Endothelial cell of umbilical vein (primary cell): ENCODE results near the gene MIER2. TPM values are rescaled to one million over a fixed set of nuclear protein-coding genes. Genes with fewer than 3 reads are reported as not detected.

Experiments used
- BruUV-seq: library from RNA; stranded (reverse); fragments of 400-500 nt; replicated peaks from 2 replicates; lab custom pipeline; 2021; lab: Mats Ljungman, UMichigan
- CTCF ChIA-PET: fragments of 300-600, 350-600 bp; sonication (Branson Sonifier 250); formaldehyde crosslinking; loops from one replicate; lab custom pipeline; 2021; ENCODE audit warnings: antibody characterized with exemption, inconsistent platforms; lab: Charles Lee
- POLR2A ChIA-PET: fragments of 300-600, 350-600 bp; sonication (Branson Sonifier 250); formaldehyde crosslinking; loops from one replicate; lab custom pipeline; 2021; ENCODE audit warnings: antibody characterized with exemption, inconsistent platforms; lab: Charles Lee
- DNase-seq: peaks from one replicate; pipeline ENCODE4 v3.0.0-alpha.2; 2011; ENCODE audit warnings: low read depth, low spot score
- FAIRE-seq: peaks from 2 replicates; lab custom pipeline; 2011; peaks lifted over from hg19 to GRCh38; lab: Jason Lieb, UNC
- H2AFZ ChIP-seq: 2 replicates; pipeline ENCODE4 v1.6.0; 2012; ENCODE audit warnings: low read depth, low read length, control low read depth, inconsistent platforms
- H3K27ac ChIP-seq: 2 replicates; pipeline ENCODE4 v1.5.1; 2011; ENCODE audit warnings: low read depth, mild to moderate bottlenecking, control low read depth, low read length, moderate library complexity; ENCODE audit not compliant: insufficient read depth
- H3K27me3 ChIP-seq, 2 experiments: 2 replicates each; pipeline versions ENCODE4 v1.6.0 to v1.6.1; 2011; ENCODE audit warnings: low read length in 2 of 2, mixed read lengths in 1 of 2; ENCODE audit not compliant: control insufficient read depth in 2 of 2, insufficient read depth in 2 of 2
- H3K36me3 ChIP-seq, 2 experiments: 2 replicates in 1 of 2; 3 replicates in 1 of 2; pipeline ENCODE4 v1.5.1; 2011; ENCODE audit warnings: low read length in 2 of 2, mild to moderate bottlenecking in 1 of 2, moderate library complexity in 1 of 2; ENCODE audit not compliant: control insufficient read depth in 2 of 2, insufficient read depth in 2 of 2; ENCODE audit errors: extremely low read depth in 1 of 2
- H3K4me1 ChIP-seq: 3 replicates; pipeline ENCODE4 v1.5.1; 2011; ENCODE audit warnings: mild to moderate bottlenecking, low read length; ENCODE audit not compliant: control insufficient read depth, insufficient read depth; ENCODE audit errors: extremely low read depth
- H3K4me2 ChIP-seq: 2 replicates; pipeline ENCODE4 v1.6.1; 2011; ENCODE audit warnings: low read length, control low read depth, mixed read lengths; ENCODE audit not compliant: insufficient read depth
- H3K4me3 ChIP-seq, 3 experiments: fragments of 200-600 bp in 1 of 3; sonication (generic), shearing (Covaris generic) in 1 of 3; replicated peaks in 1 of 3; 2 replicates each; pipeline ENCODE4 v1.5.1; 2011 to 2016; ENCODE audit warnings: control low read depth in 3 of 3, low read length in 3 of 3, mild to moderate bottlenecking in 2 of 3, inconsistent platforms in 1 of 3, low read depth in 1 of 3, moderate library complexity in 1 of 3; ENCODE audit not compliant: insufficient read depth in 1 of 3
- H3K79me2 ChIP-seq: 2 replicates; pipeline ENCODE4 v1.6.0; 2012; ENCODE audit warnings: low read length, inconsistent platforms; ENCODE audit not compliant: control insufficient read depth, insufficient read depth
- H3K9ac ChIP-seq: replicated peaks from 2 replicates; pipeline ENCODE3; 2011; ENCODE audit warnings: low read length, control low read depth; ENCODE audit not compliant: insufficient read depth; ENCODE audit errors: extremely low read depth
- H3K9me1 ChIP-seq: replicated peaks from 3 replicates; pipeline ENCODE4 v1.6.0; 2011; ENCODE audit warnings: mild to moderate bottlenecking, low read length; ENCODE audit not compliant: control insufficient read depth, insufficient read depth; ENCODE audit errors: extremely low read depth
- H3K9me3 ChIP-seq: replicated peaks from 2 replicates; pipeline ENCODE4 v1.5.1; 2012; ENCODE audit warnings: low read length, inconsistent platforms; ENCODE audit not compliant: control insufficient read depth, insufficient read depth
- H4K20me1 ChIP-seq: replicated peaks from 2 replicates; pipeline ENCODE3; 2011; ENCODE audit warnings: mild to moderate bottlenecking, low read length; ENCODE audit not compliant: control insufficient read depth, insufficient read depth; ENCODE audit errors: extremely low read depth
- EZH2 ChIP-seq: IDR thresholded peaks from 2 replicates; pipeline ENCODE4 v1.6.1; 2012; ENCODE audit warnings: borderline replicate concordance, low read depth, mild to moderate bottlenecking, moderate library complexity, low read length, inconsistent platforms; ENCODE audit not compliant: severe bottlenecking
- FOS ChIP-seq: IDR thresholded peaks from 2 replicates; pipeline ENCODE4 v1.6.1; 2011; ENCODE audit warnings: mild to moderate bottlenecking, low read length, moderate library complexity, borderline replicate concordance; ENCODE audit not compliant: insufficient read depth
- GATA2 ChIP-seq: IDR thresholded peaks from 2 replicates; pipeline ENCODE4 v1.7.0; 2011; ENCODE audit warnings: low read depth, mild to moderate bottlenecking, moderate library complexity, mixed read lengths, low read length; ENCODE audit not compliant: insufficient read length, insufficient read depth
- JUN ChIP-seq: IDR thresholded peaks from 2 replicates; pipeline ENCODE4 v1.6.1; 2011; ENCODE audit warnings: borderline replicate concordance, low read depth; ENCODE audit not compliant: insufficient read length, insufficient read depth
- MYC ChIP-seq: IDR thresholded peaks from one replicate; pipeline ENCODE4 v1.6.1; 2011; ENCODE audit warnings: mild to moderate bottlenecking, low read depth, low read length
- POLR2A ChIP-seq: IDR thresholded peaks from 2 replicates; pipeline ENCODE4 v1.6.1; 2012; ENCODE audit warnings: low read depth, mild to moderate bottlenecking, control low read depth, low read length
- POLR2AphosphoS5 ChIP-seq: IDR thresholded peaks from 2 replicates; pipeline ENCODE4 v1.6.1; 2012; ENCODE audit warnings: low read depth, mild to moderate bottlenecking, control low read depth, low read length, moderate library complexity; ENCODE audit not compliant: insufficient read depth
- dilution Hi-C: fragments of 300-500 bp; cut with MboI; formaldehyde crosslinking; loops from one replicate; pipeline ENCODE4 v1.15.0; 2019; ENCODE audit warnings: low sequenced_read_pairs; ENCODE audit not compliant: extremely low pct_ligation_motif_present
- intact Hi-C: fragments of 100-400 bp; cut with micrococcal nuclease; formaldehyde crosslinking; loops from one replicate; pipeline ENCODE4 v1.10.0; 2022
- polyA plus RNA-seq, 4 experiments: library from polyadenylated mRNA; depleted of rRNA in 3 of 4; stranded (reverse) in 3 of 4; unstranded in 1 of 4; fragments of >200 nt; gene quantifications; 2 replicates each; pipeline versions ENCODE4 v1.2.1 to v1.2.3, GENCODE V29; 2011 to 2012; ENCODE audit warnings: missing spikeins in 1 of 4
- total RNA-seq: library from RNA; stranded (reverse); gene quantifications from 2 replicates; pipeline ENCODE4 v1.2.3, GENCODE V29; 2021
- TF ChIP-seq, protein P1 (sequence below): IDR thresholded peaks from 2 replicates; pipeline ENCODE4 v1.6.1; 2011; ENCODE audit not compliant: insufficient read depth, insufficient read length
- TF ChIP-seq, protein P2 (sequence below), 2 donors: IDR thresholded peaks; 1 replicate in 1 of 2; 2 replicates in 1 of 2; pipeline ENCODE4 v1.5.1; 2011; ENCODE audit warnings: low read length in 2 of 2, mild to moderate bottlenecking in 2 of 2, moderate library complexity in 2 of 2, control low read depth in 1 of 2, inconsistent platforms in 1 of 2, low read depth in 1 of 2; ENCODE audit not compliant: insufficient read depth in 1 of 2; ENCODE audit errors: extremely low read depth in 1 of 2

MIER2 gene
- total and polyA plus RNA-seq, 2 donors (not counting 3 experiments of a cell fraction or from before 2014, with no cell fraction given), result 20.3 to 44.9 TPM

DNA sequence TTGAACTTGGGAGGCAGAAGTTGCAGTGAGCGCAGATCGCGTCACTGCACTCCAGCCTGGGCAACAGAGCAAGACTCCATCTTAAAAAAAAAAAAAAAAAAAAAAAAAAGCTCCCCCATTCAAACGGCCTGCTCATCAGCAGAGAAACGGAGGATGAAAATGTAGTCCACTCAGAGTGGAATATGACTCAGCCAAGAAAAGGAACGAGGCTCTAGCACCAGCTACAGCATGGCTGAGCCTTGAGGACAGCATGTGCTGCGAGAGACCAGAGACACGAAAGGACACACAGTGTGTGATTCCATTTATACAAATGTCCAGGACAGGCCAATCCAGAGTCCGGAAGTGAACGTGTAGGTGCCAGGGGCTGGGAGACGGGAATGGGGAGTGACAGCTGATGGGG, 18.1 kb upstream of the MIER2 start:
- Histone ChIP-seq H3K4me3 (no peak overlapping the region), H3K27me3 (peaks cover 0 to 3% of the 10 kb centered on the region in 2 experiments), H3K27ac (no peak overlapping the region), H2AFZ (no peak overlapping the region), H3K4me2 (no peak overlapping the region), H3K9me1 (no peaks in the 10 kb centered on the region), H3K79me2 (no peaks in the 10 kb centered on the region), H3K36me3 (no peaks in the 10 kb centered on the region), H3K9ac (no peak overlapping the region), H4K20me1 (no peaks in the 10 kb centered on the region), H3K4me1 (no peaks in the 10 kb centered on the region), H3K9me3 (no peaks in the 10 kb centered on the region)
- no peak for DNase-seq
- TF ChIP-seq JUN, result no peak
- no peak for TF ChIP-seq POLR2AphosphoS5
- no peak for TF ChIP-seq EZH2
- TF ChIP-seq, protein P1, sequence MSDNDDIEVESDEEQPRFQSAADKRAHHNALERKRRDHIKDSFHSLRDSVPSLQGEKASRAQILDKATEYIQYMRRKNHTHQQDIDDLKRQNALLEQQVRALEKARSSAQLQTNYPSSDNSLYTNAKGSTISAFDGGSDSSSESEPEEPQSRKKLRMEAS, result no peak
- no peak for TF ChIP-seq GATA2
- no peak for TF ChIP-seq POLR2A
- TF ChIP-seq, protein P2, sequence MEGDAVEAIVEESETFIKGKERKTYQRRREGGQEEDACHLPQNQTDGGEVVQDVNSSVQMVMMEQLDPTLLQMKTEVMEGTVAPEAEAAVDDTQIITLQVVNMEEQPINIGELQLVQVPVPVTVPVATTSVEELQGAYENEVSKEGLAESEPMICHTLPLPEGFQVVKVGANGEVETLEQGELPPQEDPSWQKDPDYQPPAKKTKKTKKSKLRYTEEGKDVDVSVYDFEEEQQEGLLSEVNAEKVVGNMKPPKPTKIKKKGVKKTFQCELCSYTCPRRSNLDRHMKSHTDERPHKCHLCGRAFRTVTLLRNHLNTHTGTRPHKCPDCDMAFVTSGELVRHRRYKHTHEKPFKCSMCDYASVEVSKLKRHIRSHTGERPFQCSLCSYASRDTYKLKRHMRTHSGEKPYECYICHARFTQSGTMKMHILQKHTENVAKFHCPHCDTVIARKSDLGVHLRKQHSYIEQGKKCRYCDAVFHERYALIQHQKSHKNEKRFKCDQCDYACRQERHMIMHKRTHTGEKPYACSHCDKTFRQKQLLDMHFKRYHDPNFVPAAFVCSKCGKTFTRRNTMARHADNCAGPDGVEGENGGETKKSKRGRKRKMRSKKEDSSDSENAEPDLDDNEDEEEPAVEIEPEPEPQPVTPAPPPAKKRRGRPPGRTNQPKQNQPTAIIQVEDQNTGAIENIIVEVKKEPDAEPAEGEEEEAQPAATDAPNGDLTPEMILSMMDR (IDR thresholded peaks at IDR 0.05; ENCODE audit: extremely low read depth in 1 of 2, insufficient read depth in 1 of 2, low read depth in 1 of 2, low read length in 2 of 2), result no peak
- no peak for TF ChIP-seq MYC
- TF ChIP-seq FOS, result no peak
- BruUV-seq, result no TSS peak
- intact Hi-C loops, result no loop called here
- CTCF ChIA-PET, result interaction anchor here (0.8 to 1.2 kb wide), 2 partner anchors 67 to 144 kb away, joined by 3 read pairs; no protein-coding TSS in a partner anchor
- no peak for FAIRE-seq
- POLR2A ChIA-PET, result no interaction called here
- dilution Hi-C loops, result no loop called here
